SK-N-SH treated with all-trans-retinoic acid at 6 μM for 48 hours (cell line): ENCODE data around the gene AQP3.
"Not testable (repeated sequence)": the region's sequence is repeated elsewhere in the genome, so short reads cannot be mapped to it uniquely, and the experiment has no call there.

ENCODE experiments used
- ATAC-seq: fragments of 200-7000 bp; cut with Tn5 transposase; 3 replicates; pipeline ENCODE4 v1.9.1; 2020; ENCODE audit warnings: mild to moderate bottlenecking, moderate library complexity
- ARNTL ChIP-seq: fragments of 450-650 bp; formaldehyde crosslinking; IDR thresholded peaks from 2 replicates; pipeline ENCODE4 v1.5.0; 2020; ENCODE audit warnings: low read depth, mild to moderate bottlenecking, moderate library complexity, borderline replicate concordance
- BACH2 ChIP-seq: fragments of 250-450 bp; sonication (Bioruptor Pico); IDR thresholded peaks from 2 replicates; pipeline ENCODE4 v1.9.0; 2021; ENCODE audit warnings: mild to moderate bottlenecking, borderline replicate concordance
- CSDC2 ChIP-seq: fragments of 250-450 bp; sonication (Bioruptor Pico); IDR thresholded peaks from 2 replicates; pipeline ENCODE4 v1.5.0; 2020; ENCODE audit warnings: mild to moderate bottlenecking, moderate library complexity
- GLIS3 ChIP-seq: fragments of 250-450 bp; sonication (Bioruptor Pico); IDR thresholded peaks from 2 replicates; pipeline ENCODE4 v1.5.0; 2020; ENCODE audit warnings: mild to moderate bottlenecking, moderate library complexity
- OSR1 ChIP-seq: fragments of 250-450 bp; sonication (Bioruptor Pico); IDR thresholded peaks from 2 replicates; pipeline ENCODE4 v1.8.0; 2022; ENCODE audit warnings: moderate library complexity, mild to moderate bottlenecking, inconsistent platforms
- SNAI2 ChIP-seq: fragments of 250-450 bp; sonication (Bioruptor Pico); IDR thresholded peaks from 2 replicates; pipeline ENCODE4 v1.5.0; 2020; ENCODE audit warnings: mild to moderate bottlenecking, moderate library complexity
- TCF4 ChIP-seq: fragments of 250-450 bp; sonication (Bioruptor Pico); IDR thresholded peaks from 2 replicates; pipeline ENCODE4 v1.8.0; 2021; ENCODE audit warnings: mild to moderate bottlenecking, moderate library complexity, borderline replicate concordance
- TOX ChIP-seq: fragments of 250-450 bp; sonication (Bioruptor Pico); IDR thresholded peaks from 2 replicates; pipeline ENCODE4 v1.8.0; 2021; ENCODE audit warnings: mild to moderate bottlenecking, moderate library complexity, borderline replicate concordance
- ZFP30 ChIP-seq: fragments of 450-650 bp; formaldehyde crosslinking; IDR thresholded peaks from 2 replicates; pipeline ENCODE4 v1.5.0; 2022; ENCODE audit warnings: mild to moderate bottlenecking, moderate library complexity
- ZNF70 ChIP-seq: fragments of 450-650 bp; formaldehyde crosslinking; IDR thresholded peaks from 2 replicates; pipeline ENCODE4 v1.5.0; 2020; ENCODE audit warnings: mild to moderate bottlenecking, moderate library complexity
- ZNF8 ChIP-seq: fragments of 450-650 bp; formaldehyde crosslinking; IDR thresholded peaks from 2 replicates; pipeline ENCODE4 v1.5.0; 2020; ENCODE audit warnings: mild to moderate bottlenecking, moderate library complexity
- TF ChIP-seq, protein P1 (sequence below): fragments of 250-450 bp; sonication (Bioruptor Pico); IDR thresholded peaks from 2 replicates; pipeline ENCODE4 v1.8.0; 2020; ENCODE audit warnings: mild to moderate bottlenecking, moderate library complexity, borderline replicate concordance
- TF ChIP-seq, protein P2 (sequence below): fragments of 250-450 bp; sonication (Bioruptor Pico); IDR thresholded peaks from 2 replicates; pipeline ENCODE4 v1.5.1; 2021; ENCODE audit warnings: mild to moderate bottlenecking, moderate library complexity
- TF ChIP-seq, protein P3 (sequence below): fragments of 250-450 bp; sonication (Bioruptor Pico); IDR thresholded peaks from 2 replicates; pipeline ENCODE4 v1.8.0; 2021; ENCODE audit warnings: low read depth, mild to moderate bottlenecking, moderate library complexity, borderline replicate concordance

Gene AQP3

DNA sequence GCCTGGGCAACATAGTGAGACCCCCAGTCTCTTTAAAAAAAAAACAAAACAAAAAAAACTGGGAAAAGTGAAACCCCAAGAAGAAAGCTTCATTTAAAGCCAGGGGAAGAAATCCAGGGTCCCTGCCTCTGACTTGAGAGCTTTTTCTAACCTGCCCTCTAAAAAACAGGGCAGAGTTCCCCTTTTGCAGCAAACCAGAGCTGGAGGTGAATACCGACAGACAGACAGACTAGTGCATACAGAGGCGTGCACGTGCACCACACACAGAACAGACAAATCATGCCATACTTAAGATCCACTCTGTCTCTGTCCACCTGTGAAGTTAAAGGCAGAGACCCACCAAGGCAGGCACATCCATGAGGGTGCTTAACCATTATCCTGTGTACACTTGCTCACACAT is 11.7 kb upstream of the AQP3 start:
- TF ChIP-seq ZNF8 (no peak), CSDC2 (CRISPR knock-in tag) (no peak), BACH2 (CRISPR knock-in tag) (no peak), SNAI2 (no peak), ZFP30 (CRISPR knock-in tag) (no peak)
- TF ChIP-seq, protein P1, sequence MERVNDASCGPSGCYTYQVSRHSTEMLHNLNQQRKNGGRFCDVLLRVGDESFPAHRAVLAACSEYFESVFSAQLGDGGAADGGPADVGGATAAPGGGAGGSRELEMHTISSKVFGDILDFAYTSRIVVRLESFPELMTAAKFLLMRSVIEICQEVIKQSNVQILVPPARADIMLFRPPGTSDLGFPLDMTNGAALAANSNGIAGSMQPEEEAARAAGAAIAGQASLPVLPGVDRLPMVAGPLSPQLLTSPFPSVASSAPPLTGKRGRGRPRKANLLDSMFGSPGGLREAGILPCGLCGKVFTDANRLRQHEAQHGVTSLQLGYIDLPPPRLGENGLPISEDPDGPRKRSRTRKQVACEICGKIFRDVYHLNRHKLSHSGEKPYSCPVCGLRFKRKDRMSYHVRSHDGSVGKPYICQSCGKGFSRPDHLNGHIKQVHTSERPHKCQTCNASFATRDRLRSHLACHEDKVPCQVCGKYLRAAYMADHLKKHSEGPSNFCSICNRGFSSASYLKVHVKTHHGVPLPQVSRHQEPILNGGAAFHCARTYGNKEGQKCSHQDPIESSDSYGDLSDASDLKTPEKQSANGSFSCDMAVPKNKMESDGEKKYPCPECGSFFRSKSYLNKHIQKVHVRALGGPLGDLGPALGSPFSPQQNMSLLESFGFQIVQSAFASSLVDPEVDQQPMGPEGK = no peak
- TF ChIP-seq, protein P2, sequence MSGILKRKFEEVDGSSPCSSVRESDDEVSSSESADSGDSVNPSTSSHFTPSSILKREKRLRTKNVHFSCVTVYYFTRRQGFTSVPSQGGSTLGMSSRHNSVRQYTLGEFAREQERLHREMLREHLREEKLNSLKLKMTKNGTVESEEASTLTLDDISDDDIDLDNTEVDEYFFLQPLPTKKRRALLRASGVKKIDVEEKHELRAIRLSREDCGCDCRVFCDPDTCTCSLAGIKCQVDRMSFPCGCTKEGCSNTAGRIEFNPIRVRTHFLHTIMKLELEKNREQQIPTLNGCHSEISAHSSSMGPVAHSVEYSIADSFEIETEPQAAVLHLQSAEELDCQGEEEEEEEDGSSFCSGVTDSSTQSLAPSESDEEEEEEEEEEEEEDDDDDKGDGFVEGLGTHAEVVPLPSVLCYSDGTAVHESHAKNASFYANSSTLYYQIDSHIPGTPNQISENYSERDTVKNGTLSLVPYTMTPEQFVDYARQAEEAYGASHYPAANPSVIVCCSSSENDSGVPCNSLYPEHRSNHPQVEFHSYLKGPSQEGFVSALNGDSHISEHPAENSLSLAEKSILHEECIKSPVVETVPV (CRISPR knock-in tag) = no peak

DNA sequence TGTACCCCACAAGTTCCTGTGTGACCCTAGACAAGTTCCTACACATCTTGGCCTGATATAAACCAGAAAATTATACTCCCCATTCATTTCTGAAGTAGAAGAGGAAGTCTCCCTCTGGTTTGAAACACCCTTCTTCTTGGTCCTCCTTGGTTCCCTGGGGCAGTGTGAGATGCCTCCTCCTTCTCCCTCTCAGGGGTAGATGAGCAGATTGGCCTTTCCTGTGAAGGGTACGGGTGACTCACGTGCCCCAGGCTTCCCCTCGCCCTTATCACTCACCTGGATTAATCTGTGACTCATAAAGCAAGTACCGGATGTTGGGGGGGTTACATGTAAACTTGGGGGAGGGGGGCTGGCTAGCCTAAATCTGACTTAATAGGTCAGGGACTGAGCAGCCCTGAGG is 11.1 kb upstream of the AQP3 start:
- ATAC-seq = peak; percentile 14; the same call in 1 of the 3 replicates
- TF ChIP-seq, protein P1 = peak; percentile 26; the same call in 1 of the 2 replicates
- TF ChIP-seq ZFP30 (CRISPR knock-in tag) (no peak), ARNTL (no peak)
- TF ChIP-seq, protein P3, sequence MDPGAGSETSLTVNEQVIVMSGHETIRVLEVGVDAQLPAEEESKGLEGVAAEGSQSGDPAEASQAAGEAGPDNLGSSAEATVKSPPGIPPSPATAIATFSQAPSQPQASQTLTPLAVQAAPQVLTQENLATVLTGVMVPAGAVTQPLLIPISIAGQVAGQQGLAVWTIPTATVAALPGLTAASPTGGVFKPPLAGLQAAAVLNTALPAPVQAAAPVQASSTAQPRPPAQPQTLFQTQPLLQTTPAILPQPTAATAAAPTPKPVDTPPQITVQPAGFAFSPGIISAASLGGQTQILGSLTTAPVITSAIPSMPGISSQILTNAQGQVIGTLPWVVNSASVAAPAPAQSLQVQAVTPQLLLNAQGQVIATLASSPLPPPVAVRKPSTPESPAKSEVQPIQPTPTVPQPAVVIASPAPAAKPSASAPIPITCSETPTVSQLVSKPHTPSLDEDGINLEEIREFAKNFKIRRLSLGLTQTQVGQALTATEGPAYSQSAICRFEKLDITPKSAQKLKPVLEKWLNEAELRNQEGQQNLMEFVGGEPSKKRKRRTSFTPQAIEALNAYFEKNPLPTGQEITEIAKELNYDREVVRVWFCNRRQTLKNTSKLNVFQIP (CRISPR knock-in tag) = no peak

More for the DNA sequence above, 11.7 kb upstream of the AQP3 start:
- ATAC-seq = peak; percentile 22

DNA sequence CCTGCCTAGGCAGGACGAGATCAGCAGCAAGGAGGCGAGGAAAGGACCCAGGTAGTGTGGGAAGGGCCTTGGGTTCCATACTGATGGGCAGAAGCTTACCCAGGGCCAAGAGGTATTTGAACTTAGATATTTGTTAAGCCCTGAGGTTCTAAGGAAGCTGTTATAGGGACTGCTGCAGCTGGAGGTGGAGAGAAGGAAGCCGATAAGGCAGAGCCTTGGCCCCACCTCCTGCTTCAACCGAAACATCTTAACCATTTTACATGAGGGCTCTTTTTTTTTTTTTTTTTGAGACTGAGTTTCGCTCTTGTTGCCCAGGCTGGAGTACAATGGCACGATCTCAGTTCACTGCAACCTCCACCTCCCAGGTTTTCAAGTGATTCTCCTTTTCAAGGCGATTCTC is 8.6 kb upstream of the AQP3 start:
- TF ChIP-seq ARNTL = no peak
- no peak for TF ChIP-seq TOX (CRISPR knock-in tag)
- no peak for TF ChIP-seq ZNF8
- no peak for TF ChIP-seq CSDC2 (CRISPR knock-in tag)
- TF ChIP-seq GLIS3 = no peak
- no peak for ATAC-seq

DNA sequence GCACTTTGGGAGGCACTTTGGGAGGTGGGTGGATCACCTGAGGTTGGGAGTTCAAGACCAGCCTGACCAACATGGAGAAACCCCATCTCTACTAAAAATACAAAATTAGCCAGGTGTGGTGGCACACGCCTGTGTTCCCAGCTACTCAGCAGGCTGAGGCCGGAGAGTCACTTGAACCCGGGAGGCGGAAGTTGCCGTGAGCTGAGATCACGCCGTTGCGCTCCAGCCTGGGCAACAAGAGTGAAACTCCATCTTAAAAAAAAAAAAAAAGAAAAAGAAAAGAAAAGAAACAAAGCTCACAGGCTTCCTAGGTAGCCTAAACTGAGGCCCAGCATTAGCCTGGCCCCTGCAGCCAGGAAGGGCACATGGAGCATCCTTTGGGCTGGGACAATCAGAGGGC is 8.1 kb upstream of the AQP3 start:
- not testable (repeated sequence) for ATAC-seq

DNA sequence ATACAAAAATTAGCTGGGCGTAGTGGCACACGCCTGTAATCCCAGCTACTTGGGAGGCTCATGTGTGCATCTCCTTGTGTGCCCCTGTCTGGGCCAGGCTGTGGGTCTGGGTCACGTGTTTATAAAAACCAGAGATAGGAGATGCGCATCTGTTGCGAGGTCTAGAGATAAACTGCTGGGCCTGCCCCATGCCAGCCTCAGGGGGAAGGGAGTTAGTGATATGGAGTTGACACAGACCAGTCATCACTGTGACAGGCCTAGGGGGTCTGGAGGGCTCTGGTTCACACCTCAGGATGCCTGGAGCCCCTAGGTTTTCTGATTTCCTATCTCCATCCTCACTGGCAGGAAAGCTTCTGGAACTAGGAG is 7.3 kb upstream of the AQP3 start:
- TF ChIP-seq TCF4 (CRISPR knock-in tag) = peak; percentile 78; the same call in 1 of the 2 replicates
- TF ChIP-seq, all 23 proteins: peak for 1; not testable (repeated sequence) for 22
- ATAC-seq = not testable (repeated sequence)

DNA sequence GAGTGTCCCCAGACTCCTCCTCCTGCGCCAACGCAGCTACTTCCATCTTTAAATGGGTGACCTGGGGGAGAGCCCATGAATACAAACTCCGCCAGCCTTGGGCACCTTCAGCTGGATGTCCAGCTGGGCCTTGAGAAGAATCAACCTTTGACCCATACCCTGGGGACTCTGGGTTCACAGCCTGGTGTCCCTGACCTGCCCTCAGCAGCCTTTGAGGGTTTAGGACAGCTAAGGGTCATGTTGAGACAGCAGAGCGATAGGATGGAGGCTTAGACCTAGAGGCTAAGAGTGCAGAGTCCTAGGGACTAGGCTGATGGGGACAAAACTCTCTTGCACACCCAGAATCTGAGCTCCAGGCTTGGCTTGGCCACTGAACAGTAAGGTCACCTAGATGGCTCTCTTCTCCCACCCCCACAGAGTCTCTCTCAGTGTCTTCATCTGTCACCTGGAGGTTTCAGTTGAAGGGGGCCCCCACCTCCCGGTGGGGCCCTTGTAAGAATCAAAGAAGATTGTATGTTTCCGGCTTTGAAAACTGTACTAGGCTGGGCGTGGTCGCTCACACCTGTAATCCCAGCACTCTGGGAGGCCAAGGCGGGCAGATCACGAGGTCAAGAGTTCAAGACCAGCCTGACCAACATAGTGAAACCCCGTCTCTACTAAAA is 6.7 kb upstream of the AQP3 start:
- ATAC-seq = no peak
- no peak for TF ChIP-seq ZNF70 (CRISPR knock-in tag)
- no peak for TF ChIP-seq SNAI2
- TF ChIP-seq, protein P2 (CRISPR knock-in tag) = no peak
- TF ChIP-seq TOX (CRISPR knock-in tag) = no peak
- TF ChIP-seq TCF4 (CRISPR knock-in tag) = no peak
- TF ChIP-seq ARNTL = no peak
- TF ChIP-seq ZFP30 (CRISPR knock-in tag) = no peak
- TF ChIP-seq OSR1 = no peak
- TF ChIP-seq, all 23 proteins: peak for 0
